Muscle of arm (tissue), 12 donors: ENCODE results near the gene ATF7IP2. TPM values are rescaled to one million over a fixed set of nuclear protein-coding genes. Genes with fewer than 3 reads are reported as not detected.
"Not testable (repeated sequence)": the region's sequence is repeated elsewhere in the genome, so short reads cannot be mapped to it uniquely, and the experiment has no call there.

Experiments used
- DNase-seq: peaks from one replicate; pipeline ENCODE4 v3.0.0-alpha.2; 2013
- polyA plus RNA-seq, 12 donors: library from polyadenylated mRNA; unstranded; fragments of 120-200 nt; gene quantifications; one replicate each; pipeline ENCODE4 v1.2.1, GENCODE V29; 2013; ENCODE audit not compliant: insufficient read length in 12 of 12

Gene ATF7IP2
- polyA plus RNA-seq, 12 donors: 5.0 to 15.2 (median 6.9) TPM; not detected in 1

DNA sequence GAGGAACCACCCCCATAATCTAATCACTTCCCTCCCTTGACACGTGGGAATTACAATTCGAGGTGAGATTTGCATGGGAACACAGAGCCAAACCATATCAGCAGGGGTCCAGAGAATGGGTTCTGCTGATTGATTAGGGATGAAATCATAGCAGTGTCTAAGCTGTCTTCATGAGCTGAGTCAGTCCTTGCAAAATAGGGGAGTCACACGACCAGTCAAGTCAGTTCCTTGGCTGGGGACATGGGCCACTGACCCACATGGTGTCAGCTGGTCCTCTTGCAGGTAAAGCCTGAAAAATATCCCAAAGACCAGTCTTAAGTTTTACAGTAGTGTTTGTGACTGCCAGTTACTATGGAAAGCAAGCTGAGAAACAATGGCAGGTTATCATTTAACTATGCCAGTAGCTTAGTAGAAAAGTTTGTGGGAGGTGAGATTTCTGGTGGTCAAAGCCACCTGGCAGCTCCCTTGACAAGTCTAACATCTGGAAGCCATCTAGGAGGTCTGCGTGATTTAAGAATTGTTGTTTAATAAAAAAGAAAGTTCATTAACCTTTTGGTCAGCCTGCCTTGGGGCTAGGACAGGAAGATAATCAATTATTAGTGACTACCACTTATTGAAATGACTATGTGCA is 15.7 kb upstream of the ATF7IP2 start:
- DNase-seq: no peak

DNA sequence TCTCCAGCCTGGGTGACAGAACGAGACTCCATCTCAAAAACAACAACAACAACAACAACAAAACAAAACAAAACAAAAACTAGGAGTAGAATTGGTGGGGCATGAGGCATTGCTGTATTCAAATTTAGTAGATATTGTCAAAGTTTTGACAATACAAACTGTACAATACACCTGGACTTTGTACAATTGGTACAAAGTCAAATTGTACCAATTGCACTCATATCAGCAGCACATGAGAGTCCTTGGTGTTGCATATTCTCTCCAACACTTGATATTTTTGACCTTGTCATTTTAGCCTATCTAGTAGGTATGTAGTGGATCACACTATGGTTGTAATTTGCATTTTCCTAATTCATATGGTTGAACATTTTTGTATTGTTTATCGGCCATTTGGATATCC is 14.3 kb upstream of the ATF7IP2 start:
- DNase-seq: no peak

- no peak for DNase-seq
These were observed 12.3 kb upstream of the ATF7IP2 start for GRCh38 chr16:10373556-10373955.

DNA sequence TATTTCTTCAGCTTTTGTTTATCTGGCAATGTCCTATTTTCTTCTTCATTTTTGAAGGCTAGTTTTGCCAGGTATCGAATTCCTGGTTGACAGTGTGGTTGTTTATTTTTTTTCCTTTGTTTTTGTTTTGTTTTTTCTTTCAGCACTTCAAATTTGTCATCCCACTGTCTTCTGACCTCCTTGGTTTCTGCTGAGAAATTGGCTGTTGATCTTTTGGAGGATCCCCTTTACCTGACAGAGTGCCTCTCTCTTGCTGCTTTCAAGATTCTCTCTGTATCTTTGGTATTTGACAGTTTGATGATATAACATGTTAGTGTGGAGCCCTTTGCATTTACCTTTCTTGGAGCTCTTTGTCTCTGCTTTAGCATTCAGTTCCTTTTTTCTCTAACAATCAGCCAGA is 9.6 kb upstream of the ATF7IP2 start:
- no peak for DNase-seq

DNA sequence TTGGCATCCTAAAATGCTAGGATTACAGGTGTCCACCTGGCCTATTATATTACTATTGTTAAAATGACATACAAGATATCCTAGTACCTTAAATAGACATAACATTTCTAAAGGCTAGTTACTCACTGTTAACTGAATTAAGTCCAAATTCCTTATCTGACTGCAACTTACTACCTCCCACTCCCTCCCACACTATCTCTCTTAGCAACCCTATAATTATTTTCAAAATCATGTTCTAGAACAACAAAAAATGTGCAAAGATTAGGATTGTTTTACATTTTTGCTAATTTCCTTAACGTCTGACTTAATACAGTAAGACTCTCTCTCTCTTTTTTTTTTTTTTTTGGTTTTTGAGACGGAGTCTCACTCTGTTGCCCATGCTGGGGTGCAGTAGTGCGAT is 2.2 kb upstream of the ATF7IP2 start:
- DNase-seq: no peak

- peak; percentile 4 for DNase-seq
These were observed 748 bp downstream of the ATF7IP2 start for GRCh38 chr16:10386517-10387100.

GRCh38 chr16:10387188-10387617 is 1.3 kb downstream of the ATF7IP2 start:
- no peak for DNase-seq

GRCh38 chr16:10388988-10389387 is 3.1 kb downstream of the ATF7IP2 start:
- no peak for DNase-seq

- DNase-seq: no peak
These were observed 4.5 kb downstream of the ATF7IP2 start for GRCh38 chr16:10390330-10390729.

GRCh38 chr16:10390867-10391266 is 5.0 kb downstream of the ATF7IP2 start:
- DNase-seq: no peak

DNA sequence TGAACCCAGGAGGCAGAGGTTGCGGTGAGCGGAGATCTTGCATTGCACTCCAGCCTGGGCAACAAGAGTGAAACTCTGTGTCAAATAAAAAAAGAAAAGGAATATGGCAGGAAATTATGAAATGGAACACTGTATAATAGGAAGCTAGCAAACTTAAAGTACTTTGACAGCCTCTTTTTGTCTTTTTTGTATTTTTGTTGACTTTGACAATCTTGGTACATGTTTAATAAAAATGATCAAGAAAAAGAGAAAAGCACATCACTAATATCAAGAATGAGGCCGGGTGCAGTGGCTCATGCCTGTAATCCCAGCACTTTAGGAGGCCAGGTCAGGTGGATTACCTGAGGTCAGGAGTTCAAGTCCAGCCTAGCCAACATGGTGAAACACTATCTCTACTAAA is 5.5 kb downstream of the ATF7IP2 start:
- no peak for DNase-seq

- DNase-seq: no peak
These were observed 17.1 kb downstream of the ATF7IP2 start for GRCh38 chr16:10402975-10403374.

DNA sequence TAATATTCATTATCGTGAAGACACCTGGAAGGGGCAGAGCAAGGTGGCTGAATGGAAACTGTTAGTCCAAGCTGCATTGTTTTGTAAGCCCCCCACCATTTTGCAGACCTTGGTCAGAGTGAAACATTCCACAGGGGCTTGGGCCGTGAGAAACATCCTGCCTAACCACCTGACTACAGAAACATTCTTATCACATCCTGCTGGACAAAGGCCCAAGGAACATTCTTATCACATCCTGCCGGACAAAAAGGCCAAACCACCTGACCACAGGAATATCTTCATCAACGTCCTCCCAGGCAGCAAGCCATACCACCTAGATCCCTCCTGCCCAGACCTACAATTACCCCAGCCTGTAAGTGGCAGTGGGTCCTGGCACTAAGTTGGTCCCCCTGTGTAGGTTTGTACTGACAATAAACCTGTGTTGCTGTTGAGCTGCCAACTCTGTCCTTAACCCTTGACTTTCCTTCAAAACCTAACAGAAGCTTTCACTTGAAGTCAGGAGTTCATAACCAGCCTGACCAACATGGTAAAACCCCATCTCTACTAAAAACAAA is 19.6 kb downstream of the ATF7IP2 start:
- DNase-seq: no peak

GRCh38 chr16:10408824-10409381 is 23.0 kb downstream of the ATF7IP2 start:
- DNase-seq: no peak

GRCh38 chr16:10409713-10410112 is 23.9 kb downstream of the ATF7IP2 start:
- not testable (repeated sequence) for DNase-seq

DNA sequence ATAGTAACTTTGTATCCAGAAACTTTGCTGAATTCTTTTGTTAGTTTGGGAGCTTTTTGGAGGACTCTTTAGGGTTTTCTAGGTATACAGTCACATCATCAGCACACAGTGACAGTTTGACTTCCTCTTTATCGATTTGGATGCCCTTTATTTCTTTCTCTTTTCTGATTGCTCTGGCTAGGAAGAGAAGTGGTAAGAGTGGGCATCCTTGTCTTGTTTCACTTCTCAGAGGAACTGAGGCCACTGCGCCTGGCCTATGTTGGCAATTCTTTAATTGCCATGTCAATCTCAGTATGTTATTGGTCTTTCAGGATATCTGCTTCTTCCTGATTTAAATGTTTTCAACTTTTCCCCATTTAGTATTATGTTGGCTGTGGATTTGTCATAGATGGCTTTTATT is 24.6 kb downstream of the ATF7IP2 start:
- no peak for DNase-seq

DNA sequence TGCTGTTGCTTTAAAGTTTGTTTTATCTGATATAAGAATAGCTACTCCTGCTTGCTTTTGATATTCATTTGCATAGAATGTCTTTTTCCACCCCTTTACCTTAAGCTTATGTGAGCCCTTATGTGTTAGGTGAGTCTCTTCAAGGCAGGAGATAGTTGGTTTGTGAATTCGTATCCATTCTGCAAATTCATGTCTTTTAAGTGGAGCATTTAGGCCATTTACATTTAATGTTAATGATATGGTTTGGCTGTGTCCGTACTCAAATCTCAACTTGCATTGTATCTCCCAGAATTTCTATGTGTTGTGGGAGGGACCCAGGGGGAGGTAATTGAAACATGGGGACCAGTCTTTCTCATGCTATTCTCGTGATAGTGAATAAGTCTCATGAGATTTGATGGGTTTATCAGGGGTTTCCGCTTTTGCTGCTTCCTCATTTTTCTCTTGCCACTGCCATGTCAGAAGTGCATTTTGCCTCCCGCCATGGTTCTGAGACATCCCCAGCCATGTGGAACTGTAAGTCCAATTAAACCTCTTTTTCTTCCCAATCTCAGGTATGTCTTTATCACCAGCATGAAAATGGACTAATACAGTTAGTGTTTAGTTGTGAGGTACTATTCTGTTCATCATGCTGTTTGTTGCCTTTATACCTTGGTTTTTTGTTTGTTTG is 27.2 kb downstream of the ATF7IP2 start:
- DNase-seq: no peak

DNA sequence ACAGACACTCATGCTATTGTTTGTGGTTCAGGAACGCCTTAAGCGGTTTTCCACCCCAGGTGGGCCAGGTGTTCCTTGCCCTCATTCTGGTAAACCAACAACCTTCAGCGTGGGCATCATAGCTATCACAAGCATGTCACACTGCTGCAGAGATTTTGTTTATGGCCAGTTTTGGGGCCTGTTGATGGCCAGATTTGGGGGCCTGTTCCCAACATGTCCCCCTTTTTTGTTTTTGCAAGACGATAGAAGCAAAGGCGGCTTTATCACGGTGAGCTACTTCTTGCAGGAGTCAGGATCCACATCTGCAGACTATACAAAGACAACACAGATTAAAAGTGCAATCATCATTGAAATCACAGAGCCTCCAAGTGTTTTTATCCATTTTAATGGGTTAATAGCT is 32.3 kb downstream of the ATF7IP2 start:
- not testable (repeated sequence) for DNase-seq

DNA sequence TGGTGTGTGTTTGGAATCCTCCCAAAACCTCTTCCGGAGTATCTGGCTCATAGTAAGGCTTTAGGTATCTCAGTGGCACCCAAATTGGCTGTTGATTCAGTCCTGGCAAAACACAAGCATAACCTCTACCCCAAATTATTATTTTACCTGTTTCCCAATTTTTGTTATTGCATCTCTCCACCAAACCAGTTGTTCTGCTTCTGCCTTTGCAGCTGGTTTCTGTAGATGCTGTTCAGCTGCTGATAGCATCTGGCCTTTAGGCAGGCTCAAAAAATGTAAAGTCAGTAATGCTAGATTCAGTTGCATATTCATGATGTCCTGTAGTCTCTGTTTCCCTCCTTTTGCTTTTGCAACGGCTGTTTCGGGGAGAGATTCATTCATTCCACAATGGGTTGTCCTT is 33.8 kb downstream of the ATF7IP2 start:
- no peak for DNase-seq

DNA sequence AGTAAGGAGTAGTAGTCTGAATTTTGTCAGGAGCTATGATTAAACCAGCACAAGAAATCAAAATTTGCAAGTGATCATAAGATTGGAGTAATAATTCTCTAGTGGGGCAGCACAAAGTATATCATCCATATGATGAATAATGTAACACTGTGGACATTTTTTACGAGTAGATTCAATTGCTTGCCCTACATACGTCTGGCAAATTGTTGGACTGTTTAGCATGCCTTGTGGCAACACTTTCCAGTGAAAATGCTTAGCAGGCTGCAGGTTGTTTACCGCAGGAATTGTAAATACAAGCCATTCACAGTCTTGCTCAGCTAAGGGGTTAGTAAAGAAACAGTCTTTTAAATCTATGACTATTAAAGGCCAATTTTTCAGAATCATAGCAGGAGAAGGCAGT is 35.7 kb downstream of the ATF7IP2 start:
- DNase-seq: no peak

- DNase-seq: no peak
These were observed 42.7 kb downstream of the ATF7IP2 start for GRCh38 chr16:10428433-10429168.
